UCSD-AML1 (cell line): ENCODE data around the gene DNMBP.
A peak's percentile ranks its signal among the peaks of the same experiment; 100 is the strongest.

Source experiments
- DNase-seq: peaks from one replicate; lab custom pipeline; 2025; ENCODE audit not compliant: unreplicated experiment; lab: John Stamatoyannopoulos, UW

The DNMBP gene

GRCh38 chr10:100009793-100010676 lies at the start of gene DNMBP:
Gene DNMBP (minus strand): TSS chr10:100009947. CDS start chr10:99972124, 37,823 bp downstream.
- DNase-seq, result peak; percentile 85

- DNase-seq, result no peak
These were observed 48.2 kb upstream of the DNMBP start for GRCh38 chr10:100057948-100058347.

GRCh38 chr10:100053686-100054460 lies 44.1 kb upstream of the DNMBP start:
- no peak for DNase-seq

- peak; percentile 75 for DNase-seq
These were observed 36.3 kb upstream of the DNMBP start for GRCh38 chr10:100046021-100046486.

- no peak for DNase-seq
These were observed 35.8 kb upstream of the DNMBP start for GRCh38 chr10:100045592-100045991.

GRCh38 chr10:100043796-100044195 lies 34.0 kb upstream of the DNMBP start:
- DNase-seq, result peak; percentile 16

GRCh38 chr10:100043344-100043743 lies 33.6 kb upstream of the DNMBP start:
- DNase-seq, result no peak

- no peak for DNase-seq
These were observed 31.7 kb upstream of the DNMBP start for GRCh38 chr10:100041306-100042002.

- DNase-seq, result no peak
These were observed 28.9 kb upstream of the DNMBP start for GRCh38 chr10:100038561-100039071.

- no peak for DNase-seq
These were observed 28.1 kb upstream of the DNMBP start for GRCh38 chr10:100037758-100038315.

- no peak for DNase-seq
These were observed 27.1 kb upstream of the DNMBP start for GRCh38 chr10:100036850-100037249.

GRCh38 chr10:100033766-100034418 lies 24.1 kb upstream of the DNMBP start:
- no peak for DNase-seq

- DNase-seq, result no peak
These were observed 17.7 kb upstream of the DNMBP start for GRCh38 chr10:100027416-100027815.

GRCh38 chr10:100025576-100025975 lies 15.8 kb upstream of the DNMBP start:
- no peak for DNase-seq

GRCh38 chr10:100024748-100025147 lies 15.0 kb upstream of the DNMBP start:
- DNase-seq, result no peak

- no peak for DNase-seq
These were observed 12.7 kb upstream of the DNMBP start for GRCh38 chr10:100022403-100022802.

GRCh38 chr10:100021322-100021721 lies 11.6 kb upstream of the DNMBP start:
- no peak for DNase-seq

- DNase-seq, result no peak
These were observed 11.1 kb upstream of the DNMBP start for GRCh38 chr10:100020886-100021253.

- no peak for DNase-seq
These were observed 10.6 kb upstream of the DNMBP start for GRCh38 chr10:100020142-100020885.

- no peak for DNase-seq
These were observed 10.0 kb upstream of the DNMBP start for GRCh38 chr10:100019787-100020141.
